Measurements from ENCODE around the gene GRIP2. TPM values are rescaled to one million over a fixed set of nuclear protein-coding genes. Genes with fewer than 3 reads are reported as not detected.

Gene GRIP2
- total RNA-seq, 1 donor from 2014 or later: 0.52 TPM

DNA sequence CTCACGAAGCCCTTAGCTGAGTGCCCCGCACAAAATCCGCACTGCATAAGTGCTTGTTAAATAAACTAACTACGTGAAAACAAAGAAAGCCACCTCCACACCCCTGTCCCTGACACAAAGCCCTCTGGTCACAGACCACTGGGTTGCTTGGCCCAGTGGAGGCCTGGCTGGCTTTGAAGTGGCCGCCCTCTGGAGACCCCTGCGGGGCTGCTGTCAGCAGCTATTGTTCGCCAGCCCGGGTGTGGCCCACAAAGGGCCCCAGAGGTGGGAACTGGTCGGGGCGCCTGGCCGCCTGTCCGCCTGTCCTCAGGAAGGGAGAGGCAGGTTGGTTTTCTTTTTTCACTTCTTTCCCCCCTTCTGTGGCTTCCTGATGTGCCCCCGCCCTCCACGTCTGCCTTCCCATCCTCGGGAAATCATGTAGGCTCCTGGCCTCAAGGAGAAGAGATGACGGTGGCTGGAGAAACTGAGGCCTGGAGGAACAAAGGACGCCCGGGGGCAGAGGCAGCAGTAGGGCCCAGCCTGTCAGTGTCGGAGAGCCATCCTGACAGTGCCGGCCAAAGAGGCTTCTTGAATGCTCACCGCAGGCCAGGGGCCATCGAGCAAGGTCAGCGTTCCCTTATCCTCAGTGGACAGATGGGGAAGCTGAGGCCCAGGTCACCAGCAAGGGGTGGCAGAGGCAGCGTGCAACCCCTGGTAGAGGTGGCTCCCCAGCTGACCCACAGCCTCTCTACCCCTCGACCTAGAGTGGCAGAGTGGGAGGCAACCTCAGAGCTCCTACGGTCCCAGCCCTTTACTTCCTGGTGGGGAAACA is 76.6 kb downstream of the GRIP2 start:
- DNase-seq (no peak), ATAC-seq (peak; percentile 9)
- Histone ChIP-seq H3K9me3 (no peaks in the 10 kb centered on the region), H3K27me3 (no peaks in the 10 kb centered on the region), H3K4me3 (no peak overlapping the region), H3K36me3 (peaks cover 81% of the 10 kb centered on the region), H3K4me1 (peaks cover 16% of the 10 kb centered on the region), H3K27ac (no peak overlapping the region)
- TF ChIP-seq, protein P1, sequence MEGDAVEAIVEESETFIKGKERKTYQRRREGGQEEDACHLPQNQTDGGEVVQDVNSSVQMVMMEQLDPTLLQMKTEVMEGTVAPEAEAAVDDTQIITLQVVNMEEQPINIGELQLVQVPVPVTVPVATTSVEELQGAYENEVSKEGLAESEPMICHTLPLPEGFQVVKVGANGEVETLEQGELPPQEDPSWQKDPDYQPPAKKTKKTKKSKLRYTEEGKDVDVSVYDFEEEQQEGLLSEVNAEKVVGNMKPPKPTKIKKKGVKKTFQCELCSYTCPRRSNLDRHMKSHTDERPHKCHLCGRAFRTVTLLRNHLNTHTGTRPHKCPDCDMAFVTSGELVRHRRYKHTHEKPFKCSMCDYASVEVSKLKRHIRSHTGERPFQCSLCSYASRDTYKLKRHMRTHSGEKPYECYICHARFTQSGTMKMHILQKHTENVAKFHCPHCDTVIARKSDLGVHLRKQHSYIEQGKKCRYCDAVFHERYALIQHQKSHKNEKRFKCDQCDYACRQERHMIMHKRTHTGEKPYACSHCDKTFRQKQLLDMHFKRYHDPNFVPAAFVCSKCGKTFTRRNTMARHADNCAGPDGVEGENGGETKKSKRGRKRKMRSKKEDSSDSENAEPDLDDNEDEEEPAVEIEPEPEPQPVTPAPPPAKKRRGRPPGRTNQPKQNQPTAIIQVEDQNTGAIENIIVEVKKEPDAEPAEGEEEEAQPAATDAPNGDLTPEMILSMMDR (IDR thresholded peaks at IDR 0.05): no peak
- intact Hi-C loops (cut with DNase I): loop anchor here (10.0 kb wide), 1 partner anchor 59 kb away; the partner anchor contains the start of gene SLC6A6

DNA sequence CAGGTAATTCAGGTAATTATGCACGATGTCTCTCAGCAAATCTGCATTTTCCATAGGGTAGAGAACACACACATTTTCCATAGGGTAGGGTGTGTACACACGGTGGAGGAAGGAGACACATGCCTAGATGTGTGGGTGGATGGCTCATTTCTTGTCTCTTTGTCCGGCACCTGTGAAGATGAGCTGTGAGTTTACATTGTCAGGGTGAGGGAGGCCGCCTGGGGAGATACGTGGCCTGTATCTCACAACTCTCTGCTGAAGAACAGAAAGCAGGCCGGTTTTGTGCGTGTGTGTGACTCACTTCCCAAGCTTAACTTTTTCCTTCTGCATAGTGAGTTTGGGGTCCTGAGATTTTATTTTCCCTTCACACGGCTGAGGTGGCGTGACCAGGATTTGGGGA is 77.4 kb downstream of the GRIP2 start:
- H3K27me3 ChIP-seq: no peaks in the 10 kb centered on the region
- TF ChIP-seq, protein P1 (IDR thresholded peaks at IDR 0.05): no peak
- ATAC-seq (no peak), DNase-seq (no peak)
- H3K4me3 ChIP-seq: no peak overlapping the region
- H3K4me1 ChIP-seq: peaks cover 16% of the 10 kb centered on the region
- peaks cover 76% of the 10 kb centered on the region for H3K36me3 ChIP-seq
- intact Hi-C loops (cut with DNase I): loop anchor here (10.0 kb wide), 1 partner anchor 58 kb away; the partner anchor contains the start of gene SLC6A6
- no peak overlapping the region for H3K27ac ChIP-seq
- no peaks in the 10 kb centered on the region for H3K9me3 ChIP-seq

DNA sequence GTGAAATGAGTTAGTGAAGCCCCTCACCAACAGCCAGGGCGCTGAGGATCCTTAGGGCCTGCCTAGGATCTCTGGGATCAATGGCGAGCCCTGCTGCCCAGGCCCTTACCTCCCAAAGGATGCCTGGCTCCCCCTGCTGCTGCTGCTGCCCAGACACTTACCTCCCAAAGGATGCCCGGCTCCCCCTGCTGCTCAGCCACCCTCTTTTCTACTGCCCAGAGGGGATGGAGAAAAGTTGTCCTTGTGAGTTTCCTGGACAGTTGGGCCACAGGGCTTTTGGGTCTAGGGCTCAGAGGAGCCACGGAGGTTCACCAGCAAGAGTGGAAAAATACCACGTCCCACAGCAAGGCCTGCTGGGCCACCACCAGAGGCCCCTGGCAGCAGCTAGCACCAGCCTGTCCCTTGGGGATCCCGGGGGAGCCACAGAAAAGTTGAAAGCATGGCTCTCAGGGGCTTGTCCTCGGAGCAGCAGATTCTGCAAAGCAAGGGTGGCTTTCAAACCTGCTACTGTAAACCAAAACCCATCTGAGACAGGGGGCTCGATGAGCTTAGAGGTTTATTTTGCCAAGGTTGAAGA is 78.3 kb downstream of the GRIP2 start:
- TF ChIP-seq, protein P1 (IDR thresholded peaks at IDR 0.05): peak; percentile 47
- peaks cover 16% of the 10 kb centered on the region for H3K4me1 ChIP-seq
- H3K4me3 ChIP-seq: no peak overlapping the region
- peak; percentile 61 for ATAC-seq
- peaks cover 69% of the 10 kb centered on the region for H3K36me3 ChIP-seq
- H3K9me3 ChIP-seq: no peaks in the 10 kb centered on the region
- H3K27me3 ChIP-seq: no peaks in the 10 kb centered on the region
- peak; percentile 77 for DNase-seq
- no peak overlapping the region for H3K27ac ChIP-seq
- intact Hi-C loops (cut with DNase I): loop anchor here (10.0 kb wide), 1 partner anchor 57 kb away; the partner anchor contains the start of gene SLC6A6

DNA sequence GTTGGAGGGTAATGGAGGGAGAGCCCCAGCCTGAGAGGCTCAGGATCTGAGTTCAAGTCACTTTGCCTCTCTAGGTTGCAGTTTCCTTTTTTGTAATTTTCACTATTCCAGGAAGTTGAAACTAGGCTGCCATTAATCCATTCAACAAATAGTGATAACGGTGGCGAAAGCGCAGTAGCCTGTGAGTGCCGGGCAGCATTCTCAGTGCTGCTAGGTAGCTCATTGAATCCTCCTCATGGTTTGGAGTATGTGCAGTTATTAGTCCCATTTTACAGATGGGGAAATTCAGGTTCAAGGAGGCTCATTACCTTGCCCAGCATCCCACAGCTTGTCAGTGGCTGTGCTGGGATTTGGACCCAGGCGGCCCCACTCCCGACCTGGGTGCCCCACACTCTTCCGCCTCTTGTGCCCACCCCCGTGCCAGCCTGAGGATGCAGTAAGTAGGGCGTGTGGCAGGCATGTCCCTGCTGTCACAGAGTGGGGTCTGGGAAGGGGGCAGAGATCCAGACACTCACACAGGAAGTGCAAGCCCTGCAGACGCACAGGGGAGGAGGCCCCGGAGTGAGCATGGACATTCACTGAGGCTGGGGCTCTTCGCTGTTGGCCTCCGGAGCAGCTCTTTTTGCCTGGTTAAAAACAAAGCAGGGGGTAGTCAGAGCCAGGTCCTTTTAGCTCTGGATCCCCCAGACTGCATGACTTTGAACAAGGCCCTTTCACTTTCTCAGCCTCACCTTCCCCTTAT is 79.0 kb downstream of the GRIP2 start:
- TF ChIP-seq, protein P1 (IDR thresholded peaks at IDR 0.05): no peak
- no peak overlapping the region for H3K4me3 ChIP-seq
- peaks cover 16% of the 10 kb centered on the region for H3K4me1 ChIP-seq
- H3K27ac ChIP-seq: no peak overlapping the region
- H3K27me3 ChIP-seq: no peaks in the 10 kb centered on the region
- DNase-seq (no peak), ATAC-seq (no peak)
- intact Hi-C loops (cut with DNase I): loop anchor here (10.0 kb wide), 1 partner anchor 56 kb away; the partner anchor contains the start of gene SLC6A6
- H3K36me3 ChIP-seq: peaks cover 70% of the 10 kb centered on the region
- no peaks in the 10 kb centered on the region for H3K9me3 ChIP-seq

DNA sequence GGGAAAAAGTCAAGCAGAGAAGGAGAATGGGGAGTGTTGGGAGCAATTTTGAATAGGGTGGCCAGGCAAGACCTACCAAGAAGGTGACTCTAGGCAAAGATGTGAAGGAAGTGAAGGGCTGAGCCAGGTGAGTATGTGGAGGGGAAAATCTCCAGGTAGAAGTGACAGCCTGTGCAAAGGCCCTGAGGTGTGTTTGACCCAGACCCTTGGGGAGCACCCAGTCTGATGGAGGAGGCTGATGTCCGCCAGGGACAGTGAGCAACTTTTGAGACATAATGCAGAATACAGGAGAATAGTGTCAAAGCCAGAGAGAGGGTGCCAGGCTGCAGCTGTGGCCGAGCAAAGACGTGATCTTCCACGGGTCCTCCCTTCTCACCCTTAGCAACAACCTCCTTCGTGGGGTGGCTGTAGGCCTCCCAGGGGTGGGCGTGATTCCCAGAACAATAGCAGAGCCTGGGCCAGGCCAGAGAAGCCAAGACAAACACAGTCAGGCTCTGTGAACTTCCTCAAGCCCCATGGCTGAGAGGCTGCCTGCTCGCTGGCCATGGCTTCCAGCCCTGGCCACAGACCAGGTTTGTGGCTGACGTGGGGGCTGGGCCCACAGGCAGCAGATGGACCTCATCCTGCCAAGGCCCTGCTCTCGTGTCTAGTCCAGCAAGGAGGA is 79.7 kb downstream of the GRIP2 start:
- intact Hi-C loops (cut with DNase I): loop anchor here (10.0 kb wide), 1 partner anchor 56 kb away; the partner anchor contains the start of gene SLC6A6
- no peak overlapping the region for H3K4me3 ChIP-seq
- TF ChIP-seq, protein P1 (IDR thresholded peaks at IDR 0.05): no peak
- peak; percentile 50 for ATAC-seq
- H3K27ac ChIP-seq: no peak overlapping the region
- H3K36me3 ChIP-seq: peaks cover 70% of the 10 kb centered on the region
- peaks cover 16% of the 10 kb centered on the region for H3K4me1 ChIP-seq
- DNase-seq: no peak
- no peaks in the 10 kb centered on the region for H3K27me3 ChIP-seq
- no peaks in the 10 kb centered on the region for H3K9me3 ChIP-seq
